Activated T-cell treated with anti-CD3 and anti-CD28 coated beads, Interleukin-2, amount 50 U/mL, for 72 hours (primary cell): ENCODE data around the gene SMG6. TPM values are rescaled to one million over a fixed set of nuclear protein-coding genes. Genes with fewer than 3 reads are reported as not detected.
"Not testable (repeated sequence)": the region's sequence is repeated elsewhere in the genome, so short reads cannot be mapped to it uniquely, and the experiment has no call there.

Experiments
- ATAC-seq, 2 donors: fragments of 150-1000 bp; cut with Tn5 transposase; replicated peaks in 1 of 2; 2 replicates each; pipeline ENCODE4 v1.10.0; 2021; ENCODE audit warnings: moderate library complexity in 2 of 2, mild to moderate bottlenecking in 1 of 2
- DNase-seq, 2 donors: peaks; one replicate each; pipeline ENCODE4 v3.0.0; 2021 to 2022; ENCODE audit warnings: mixed read lengths in 1 of 2
- H3K27ac Mint-ChIP-seq: one replicate; pipeline ENCODE4 v1.8.0; 2022; ENCODE audit warnings: mild to moderate bottlenecking, moderate library complexity, mixed read lengths
- H3K27me3 Mint-ChIP-seq: one replicate; pipeline ENCODE4 v1.8.0; 2022; ENCODE audit warnings: low read depth, mixed read lengths
- H3K36me3 Mint-ChIP-seq, 2 donors: one replicate each; pipeline ENCODE4 v1.8.0; 2022; ENCODE audit warnings: mixed read lengths in 2 of 2, mild to moderate bottlenecking in 1 of 2; ENCODE audit not compliant: insufficient read depth in 2 of 2
- H3K4me1 Mint-ChIP-seq: one replicate; pipeline ENCODE4 v1.8.0; 2022; ENCODE audit warnings: low read depth, mixed read lengths
- H3K4me3 Mint-ChIP-seq, 2 donors: one replicate each; pipeline ENCODE4 v1.8.0; 2022; ENCODE audit warnings: mild to moderate bottlenecking in 2 of 2, mixed read lengths in 2 of 2, moderate library complexity in 2 of 2
- H3K9me3 Mint-ChIP-seq, 2 donors: one replicate each; pipeline ENCODE4 v1.8.0; 2022; ENCODE audit warnings: mixed read lengths in 2 of 2
- total RNA-seq, 2 donors: library from RNA; stranded (reverse); gene quantifications; one replicate each; pipeline ENCODE4 v1.2.3, GENCODE V29; 2022

SMG6 gene
- total RNA-seq, 2 donors from 2014 or later = 47.3 to 54.1 TPM

DNA sequence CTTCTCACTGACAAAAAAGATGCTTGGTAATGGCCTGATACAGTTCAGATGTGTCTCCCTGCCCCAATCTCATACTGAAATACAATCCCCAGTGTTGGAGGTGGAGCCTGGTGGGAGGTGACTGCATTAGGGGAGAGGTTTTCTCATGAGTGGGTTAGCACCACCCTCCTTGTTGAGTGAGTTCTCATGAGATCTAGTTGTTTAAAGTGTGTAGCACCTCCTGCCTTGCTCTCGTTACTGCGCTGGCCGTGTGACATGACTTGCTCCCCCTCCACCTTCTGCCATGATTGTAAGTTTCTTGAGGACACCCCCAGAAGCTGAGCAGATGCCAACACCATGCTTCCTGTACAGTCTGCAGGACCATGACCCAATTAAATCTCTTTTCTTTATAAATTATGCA lies 27.7 kb upstream of the SMG6 start:
- no peak for ATAC-seq
- Mint-ChIP-seq H3K9me3 (no peaks in the 10 kb centered on the region), H3K27me3 (no peaks in the 10 kb centered on the region), H3K4me1 (peaks cover 7% of the 10 kb centered on the region), H3K4me3 (no peak overlapping the region), H3K36me3 (peaks cover 13 to 40% of the 10 kb centered on the region in 2 donors), H3K27ac (no peak overlapping the region)
- DNase-seq = no peak

- Mint-ChIP-seq H3K9me3 (no peaks in the 10 kb centered on the region), H3K27ac (no peak overlapping the region), H3K4me1 (no peaks in the 10 kb centered on the region), H3K4me3 (no peak overlapping the region), H3K36me3 (peaks cover 3 to 55% of the 10 kb centered on the region in 2 donors), H3K27me3 (no peaks in the 10 kb centered on the region)
- DNase-seq = no peak
- ATAC-seq = no peak
Observed at GRCh38 chr17:2323629-2324314, 20.2 kb upstream of the SMG6 start.

DNA sequence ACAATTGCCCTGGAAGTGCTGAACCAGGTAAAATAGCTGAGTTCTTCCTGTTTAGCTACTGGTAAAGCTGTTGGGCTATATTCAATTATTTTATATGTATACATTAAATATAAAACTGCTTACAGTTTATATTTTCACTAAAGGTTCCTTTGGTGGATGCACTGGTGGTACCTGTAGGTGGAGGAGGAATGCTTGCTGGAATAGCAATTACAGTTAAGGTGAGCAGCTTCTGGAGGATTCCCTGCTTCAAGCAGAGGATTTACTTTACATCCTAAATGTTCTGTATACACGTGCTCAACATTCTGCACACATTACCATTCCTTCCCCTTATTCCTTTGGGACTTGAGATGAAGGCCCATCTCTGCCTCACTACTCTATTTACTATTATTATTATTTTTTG lies 17.8 kb upstream of the SMG6 start:
- DNase-seq = no peak
- H3K27ac Mint-ChIP-seq = no peak overlapping the region
- no peaks in the 10 kb centered on the region for H3K27me3 Mint-ChIP-seq
- no peak overlapping the region for H3K4me3 Mint-ChIP-seq
- peaks cover 3 to 49% of the 10 kb centered on the region in 2 donors for H3K36me3 Mint-ChIP-seq
- H3K4me1 Mint-ChIP-seq = no peaks in the 10 kb centered on the region
- no peaks in the 10 kb centered on the region for H3K9me3 Mint-ChIP-seq
- no peak for ATAC-seq

- no peak for ATAC-seq
- H3K4me3 Mint-ChIP-seq = no peak overlapping the region
Observed at GRCh38 chr17:2319051-2319450, 15.5 kb upstream of the SMG6 start.

GRCh38 chr17:2317796-2318195 lies 14.2 kb upstream of the SMG6 start:
- Mint-ChIP-seq H3K4me1 (no peaks in the 10 kb centered on the region), H3K27me3 (no peaks in the 10 kb centered on the region), H3K4me3 (no peak overlapping the region), H3K36me3 (peaks cover 0 to 23% of the 10 kb centered on the region in 2 donors), H3K27ac (no peak overlapping the region), H3K9me3 (no peaks in the 10 kb centered on the region)
- DNase-seq = no peak
- no peak for ATAC-seq

More at GRCh38 chr17:2319051-2319450, 15.5 kb upstream of the SMG6 start:
- no peaks in the 10 kb centered on the region for H3K27me3 Mint-ChIP-seq
- no peak overlapping the region for H3K27ac Mint-ChIP-seq
- H3K36me3 Mint-ChIP-seq = peaks cover 0 to 34% of the 10 kb centered on the region in 2 donors
- DNase-seq = no peak
- no peaks in the 10 kb centered on the region for H3K9me3 Mint-ChIP-seq
- no peaks in the 10 kb centered on the region for H3K4me1 Mint-ChIP-seq

DNA sequence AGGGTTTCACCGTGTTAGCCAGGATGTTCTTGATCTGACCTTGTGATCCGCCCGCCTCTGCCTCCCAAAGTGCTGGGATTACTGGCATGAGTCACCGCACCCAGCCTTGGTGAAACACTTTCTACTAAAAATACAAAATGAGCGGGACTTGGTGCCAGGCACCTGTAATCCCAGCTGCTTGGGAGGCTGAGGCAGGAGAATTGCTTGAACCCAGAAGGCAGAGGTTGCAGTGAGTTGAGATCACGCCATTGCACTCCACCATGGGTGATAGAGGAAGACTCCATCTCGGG lies 13.3 kb upstream of the SMG6 start:
- not testable (repeated sequence) for H3K27ac Mint-ChIP-seq, H3K4me1 Mint-ChIP-seq, ATAC-seq, H3K4me3 Mint-ChIP-seq, DNase-seq, H3K27me3 Mint-ChIP-seq, H3K9me3 Mint-ChIP-seq
- peaks cover 0 to 18% of the 10 kb centered on the region in 2 donors for H3K36me3 Mint-ChIP-seq

- no peak overlapping the region for H3K4me3 Mint-ChIP-seq
Observed at GRCh38 chr17:2312736-2313135, 9.2 kb upstream of the SMG6 start.

DNA sequence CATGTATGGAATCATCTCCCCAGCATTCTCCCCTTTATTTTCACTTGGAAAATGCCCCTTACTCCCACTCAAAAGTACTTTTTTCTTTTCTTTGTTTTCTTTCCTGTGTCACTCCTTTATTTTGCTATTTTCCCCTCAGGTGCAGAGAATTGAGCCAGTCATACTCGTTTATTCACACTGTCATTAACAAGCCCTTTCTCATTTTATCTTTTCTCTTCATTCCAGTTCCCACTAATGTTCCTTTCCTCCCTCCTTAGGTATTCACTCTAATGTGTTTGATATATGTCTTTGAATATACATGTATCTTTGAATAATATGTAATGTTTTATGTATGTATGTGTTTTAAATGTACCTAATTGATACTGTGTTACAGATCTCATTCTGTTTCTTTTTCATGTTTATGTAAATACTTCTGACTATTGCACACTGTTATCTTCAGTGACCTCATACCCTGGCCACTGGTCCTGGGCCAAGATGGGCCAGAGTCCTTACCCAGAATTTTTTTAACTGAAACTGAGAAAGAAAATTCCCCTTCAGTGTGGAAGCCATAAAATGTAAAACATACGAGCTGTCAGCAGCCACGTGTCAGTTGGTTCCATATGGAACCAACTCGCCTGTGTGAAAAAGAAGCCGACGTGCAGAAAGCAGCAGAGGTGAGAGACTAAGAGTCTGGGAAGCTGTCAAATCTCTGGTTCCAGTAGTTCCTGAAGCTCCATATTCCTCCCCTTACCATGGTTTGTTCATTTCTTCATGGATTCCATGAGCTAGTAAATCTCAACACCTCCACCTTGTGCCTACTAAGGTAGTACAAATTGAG lies 6.0 kb upstream of the SMG6 start:
- Mint-ChIP-seq H3K27ac (peak overlapping the region; percentile 71), H3K4me3 (no peak overlapping the region), H3K4me1 (peaks cover 27% of the 10 kb centered on the region), H3K36me3 (peaks cover 2 to 9% of the 10 kb centered on the region in 2 donors), H3K27me3 (no peaks in the 10 kb centered on the region), H3K9me3 (no peaks in the 10 kb centered on the region)
- no peak for DNase-seq
- no peak for ATAC-seq

More at GRCh38 chr17:2312736-2313135, 9.2 kb upstream of the SMG6 start:
- no peak for DNase-seq
- no peaks in the 10 kb centered on the region for H3K9me3 Mint-ChIP-seq
- H3K27me3 Mint-ChIP-seq = no peaks in the 10 kb centered on the region
- peaks cover 7% of the 10 kb centered on the region for H3K4me1 Mint-ChIP-seq
- H3K27ac Mint-ChIP-seq = no peak overlapping the region
- ATAC-seq = no peak
- peaks cover 2% of the 10 kb centered on the region in 2 donors for H3K36me3 Mint-ChIP-seq

- Mint-ChIP-seq H3K4me1 (peaks cover 55% of the 10 kb centered on the region), H3K27me3 (no peaks in the 10 kb centered on the region), H3K9me3 (no peaks in the 10 kb centered on the region), H3K4me3 (peak overlapping the region; percentile 70 to 73), H3K36me3 (peaks cover 6 to 11% of the 10 kb centered on the region in 2 donors), H3K27ac (no peak overlapping the region)
- DNase-seq (no peak), ATAC-seq (no peak)
Observed at GRCh38 chr17:2304931-2305330, 1.3 kb upstream of the SMG6 start.

- Mint-ChIP-seq H3K27ac (peak overlapping the region; percentile 69), H3K27me3 (no peaks in the 10 kb centered on the region), H3K36me3 (peaks cover 3 to 17% of the 10 kb centered on the region in 2 donors)
Observed at GRCh38 chr17:2302778-2303203, 794 bp downstream of the SMG6 start.

GRCh38 chr17:2299756-2300155 lies 3.8 kb downstream of the SMG6 start:
- no peaks in the 10 kb centered on the region for H3K9me3 Mint-ChIP-seq
- no peaks in the 10 kb centered on the region for H3K27me3 Mint-ChIP-seq
- H3K4me3 Mint-ChIP-seq = peak overlapping the region in 1 of 2 donors; percentile 4
- DNase-seq (no peak), ATAC-seq (no peak)
- peaks cover 53% of the 10 kb centered on the region for H3K4me1 Mint-ChIP-seq
- no peak overlapping the region for H3K27ac Mint-ChIP-seq
- peaks cover 9 to 26% of the 10 kb centered on the region in 2 donors for H3K36me3 Mint-ChIP-seq

More at GRCh38 chr17:2302778-2303203, 794 bp downstream of the SMG6 start:
- DNase-seq = no peak
- Mint-ChIP-seq H3K4me1 (peaks cover 48% of the 10 kb centered on the region), H3K9me3 (no peaks in the 10 kb centered on the region), H3K4me3 (peak overlapping the region; percentile 89 to 93)
- no peak for ATAC-seq

GRCh38 chr17:2299136-2299535 lies 4.4 kb downstream of the SMG6 start:
- no peak overlapping the region for H3K4me3 Mint-ChIP-seq
- H3K27ac Mint-ChIP-seq = no peak overlapping the region
- H3K27me3 Mint-ChIP-seq = no peaks in the 10 kb centered on the region
- ATAC-seq (no peak), DNase-seq (no peak)
- peaks cover 54% of the 10 kb centered on the region for H3K4me1 Mint-ChIP-seq
- no peaks in the 10 kb centered on the region for H3K9me3 Mint-ChIP-seq
- H3K36me3 Mint-ChIP-seq = peaks cover 12 to 28% of the 10 kb centered on the region in 2 donors

- Mint-ChIP-seq H3K4me3 (no peak overlapping the region), H3K27ac (no peak overlapping the region), H3K9me3 (no peaks in the 10 kb centered on the region), H3K36me3 (peaks cover 14 to 30% of the 10 kb centered on the region in 2 donors), H3K4me1 (peaks cover 47% of the 10 kb centered on the region), H3K27me3 (no peaks in the 10 kb centered on the region)
- no peak for DNase-seq
- ATAC-seq = no peak
Observed at GRCh38 chr17:2297023-2297422, 6.6 kb downstream of the SMG6 start.
